ENCODE data around the gene FAM117A.
A peak's percentile ranks its signal among the peaks of the same experiment; 100 is the strongest.

Gene FAM117A

DNA sequence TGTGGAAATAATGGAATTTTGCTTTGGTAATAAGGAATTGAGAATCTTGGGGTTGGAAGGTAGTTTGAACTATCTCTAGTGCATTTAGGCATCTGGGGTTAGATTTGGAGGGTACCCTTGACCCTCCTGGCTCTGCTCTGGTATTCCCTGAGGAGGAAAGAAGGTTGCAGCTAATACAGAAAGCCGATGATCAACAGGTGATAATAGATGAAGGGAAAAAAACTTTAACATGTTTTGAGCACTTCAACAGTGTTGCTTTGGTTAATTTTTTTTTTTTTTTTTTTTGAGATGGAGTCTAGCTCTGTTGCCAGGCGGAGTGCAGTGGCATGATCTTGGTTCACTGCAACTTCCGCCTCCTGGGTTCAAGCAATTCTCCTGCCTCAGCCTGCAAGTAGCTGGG, 29.4 kb upstream of the FAM117A start:
- POLR2A ChIA-PET = interaction anchor here (0.7 kb wide), 1 partner anchor 12 kb away, joined by 3 read pairs; no protein-coding TSS in a partner anchor
- H3K4me3 ChIP-seq (ENCODE audit: low read depth, low read length) = no peak overlapping the region
- CTCF ChIA-PET = interaction anchor here (0.9 kb wide), 1 partner anchor 12 kb away, joined by 3 read pairs; no protein-coding TSS in a partner anchor
- no peak for DNase-seq (ENCODE audit: low read depth, low spot score)
- TF ChIP-seq CTCF (IDR thresholded peaks at IDR 0.05; ENCODE audit: insufficient read depth, low read length, missing control alignments) = no peak

- peak overlapping the region; percentile 61 for H3K4me3 ChIP-seq (ENCODE audit: low read depth, low read length)
- no peak for TF ChIP-seq CTCF (IDR thresholded peaks at IDR 0.05; ENCODE audit: insufficient read depth, low read length, missing control alignments)
- DNase-seq (ENCODE audit: low read depth, low spot score) = no peak
- POLR2A ChIA-PET = interaction anchor here (1.3 kb wide), 1 partner anchor 143 kb away, joined by 3 read pairs; no protein-coding TSS in a partner anchor
- CTCF ChIA-PET = interaction anchor here (1.4 kb wide), 1 partner anchor 219 kb away, joined by 3 read pairs; no protein-coding TSS in a partner anchor
These were observed 25.3 kb upstream of the FAM117A start for GRCh38 chr17:49789243-49789578.

- TF ChIP-seq CTCF (IDR thresholded peaks at IDR 0.05; ENCODE audit: insufficient read depth, low read length, missing control alignments) = no peak
- peak; percentile 96 for DNase-seq (ENCODE audit: low read depth, low spot score)
- ChIA-PET CTCF (interaction anchor here (0.6 to 2.2 kb wide), 9 partner anchors 10 to 232 kb away, joined by 3 to 7 read pairs (median 4); no protein-coding TSS in a partner anchor), POLR2A (interaction anchor here (0.7 to 1.3 kb wide), 4 partner anchors 12 to 142 kb away, joined by 3 to 5 read pairs (median 4); no protein-coding TSS in a partner anchor)
- H3K4me3 ChIP-seq (ENCODE audit: low read depth, low read length) = peak within 1 kb of the TSS; percentile 100
These were observed 24.7 kb upstream of the FAM117A start, which contains the start of gene KAT7 for GRCh38 chr17:49788478-49789242. TSS of gene KAT7 (plus strand) at chr17:49788681. CDS start at chr17:49788835, 154 bp downstream.

DNA sequence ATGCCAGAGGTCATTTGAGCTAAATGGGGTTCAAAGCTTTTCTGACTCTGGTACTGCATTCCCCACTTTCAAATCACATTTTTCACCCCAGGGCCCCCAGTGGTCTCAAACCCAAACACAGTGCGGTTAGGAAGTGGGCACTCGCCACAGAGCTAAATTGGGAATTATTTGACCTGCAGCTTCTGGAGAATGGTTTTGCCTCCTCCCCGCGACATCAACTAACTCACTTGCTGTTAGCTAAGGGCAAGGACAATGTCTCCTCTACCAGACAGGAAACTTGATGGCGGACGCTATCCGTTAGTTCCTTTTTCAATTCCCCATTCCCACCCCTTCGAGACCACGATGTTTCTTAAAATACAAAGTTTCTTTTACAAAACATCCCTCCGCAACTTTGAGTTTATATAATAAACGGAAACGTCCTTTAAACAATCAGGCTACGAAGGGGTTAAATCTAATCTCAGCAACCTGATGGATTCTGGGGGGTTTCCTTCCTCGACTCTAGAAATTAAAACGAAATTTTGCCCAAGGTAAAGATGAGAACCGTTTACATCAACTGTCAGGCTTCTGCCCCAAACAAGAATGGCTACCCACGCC, 24.1 kb upstream of the FAM117A start:
- ChIA-PET POLR2A (interaction anchor here (0.7 to 1.3 kb wide), 4 partner anchors 13 to 141 kb away, joined by 3 to 5 read pairs (median 4); no protein-coding TSS in a partner anchor), CTCF (interaction anchor here (0.9 to 2.2 kb wide), 9 partner anchors 10 to 231 kb away, joined by 3 to 7 read pairs (median 4); no protein-coding TSS in a partner anchor)
- no peak for DNase-seq (ENCODE audit: low read depth, low spot score)
- H3K4me3 ChIP-seq (ENCODE audit: low read depth, low read length) = peak overlapping the region; percentile 63
- TF ChIP-seq CTCF (IDR thresholded peaks at IDR 0.05; ENCODE audit: insufficient read depth, low read length, missing control alignments) = no peak

- POLR2A ChIA-PET = no interaction called here
- CTCF ChIA-PET = interaction anchor here (1.5 kb wide), 1 partner anchor 227 kb away, joined by 4 read pairs; no protein-coding TSS in a partner anchor
- no peak for TF ChIP-seq CTCF (IDR thresholded peaks at IDR 0.05; ENCODE audit: insufficient read depth, low read length, missing control alignments)
- DNase-seq (ENCODE audit: low read depth, low spot score) = no peak
- H3K4me3 ChIP-seq (ENCODE audit: low read depth, low read length) = no peak overlapping the region
These were observed 20.7 kb upstream of the FAM117A start for GRCh38 chr17:49784636-49785035.

DNA sequence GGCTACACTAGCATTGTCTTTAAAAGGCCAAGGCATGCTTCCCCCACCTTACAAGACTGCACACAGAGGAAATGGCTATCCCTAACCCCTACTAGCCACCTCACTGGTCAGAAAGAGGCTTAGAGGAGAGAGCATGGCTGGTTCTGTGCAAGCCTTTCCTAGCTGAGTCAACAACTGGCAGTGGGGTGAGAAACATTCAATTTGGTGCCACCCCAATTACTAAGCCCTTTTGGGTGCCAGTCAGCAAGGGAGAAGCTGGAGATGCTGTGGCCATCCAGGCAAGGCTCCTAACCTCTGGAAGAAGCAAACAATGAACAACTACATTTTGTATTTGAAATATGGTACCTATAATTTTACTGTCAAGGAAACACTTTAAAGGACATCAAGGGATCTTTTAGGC, 19.9 kb upstream of the FAM117A start:
- CTCF ChIA-PET = interaction anchor here (1.0 to 4.1 kb wide), 3 partner anchors 89 to 227 kb away, joined by 3 to 17 read pairs (median 10); no protein-coding TSS in a partner anchor
- TF ChIP-seq CTCF (IDR thresholded peaks at IDR 0.05; ENCODE audit: insufficient read depth, low read length, missing control alignments) = no peak
- POLR2A ChIA-PET = interaction anchor here (0.8 kb wide), 1 partner anchor 20 kb away, joined by 3 read pairs; no protein-coding TSS in a partner anchor

More for the DNA sequence above, 19.9 kb upstream of the FAM117A start:
- DNase-seq (ENCODE audit: low read depth, low spot score) = no peak
- no peak overlapping the region for H3K4me3 ChIP-seq (ENCODE audit: low read depth, low read length)
